Upper lobe of left lung (tissue), 6 donors: ENCODE data around the gene PSMD8. TPM values are rescaled to one million over a fixed set of nuclear protein-coding genes. Genes with fewer than 3 reads are reported as not detected.

Experiments used
- ATAC-seq, 2 donors: fragments of 200-7000 bp; cut with Tn5 transposase; one replicate each; pipeline ENCODE4 v1.9.1; 2022; ENCODE audit warnings: mild to moderate bottlenecking in 2 of 2, moderate library complexity in 2 of 2; ENCODE audit not compliant: low FRiP score in 2 of 2
- DNase-seq, 2 donors: peaks; one replicate each; pipeline ENCODE4 v3.0.0-alpha.2; 2019 to 2020
- H3K27ac ChIP-seq, 4 donors: fragments of 200-600 bp; sonication (generic); one replicate each; pipeline ENCODE4 v1.5.1; 2016 to 2019
- H3K27me3 ChIP-seq, 4 donors: fragments of 200-600 bp; sonication (generic); one replicate each; pipeline ENCODE4 v1.5.1; 2017 to 2019
- H3K36me3 ChIP-seq, 4 donors: fragments of 200-600 bp; sonication (generic); one replicate each; pipeline ENCODE4 v1.5.1; 2016 to 2019
- H3K4me1 ChIP-seq, 4 donors: fragments of 200-600 bp; sonication (generic); one replicate each; pipeline ENCODE4 v1.5.1; 2018 to 2019
- H3K4me3 ChIP-seq, 4 donors: fragments of 200-600 bp; sonication (generic); one replicate each; pipeline ENCODE4 v1.5.1; 2017 to 2019; ENCODE audit warnings: mild to moderate bottlenecking in 2 of 4, moderate library complexity in 1 of 4
- H3K9me3 ChIP-seq, 4 donors: fragments of 200-600 bp; sonication (generic); one replicate each; pipeline ENCODE4 v1.5.1; 2018 to 2019
- CTCF ChIP-seq, 6 experiments: fragments of 450-650 bp in 4 of 6; fragments of 200-600 bp in 2 of 6; sonication (generic) in 2 of 6; IDR thresholded peaks; one replicate each; pipeline ENCODE4 v1.5.1; 2016 to 2019; ENCODE audit warnings: antibody characterized with exemption in 6 of 6
- EP300 ChIP-seq, 4 donors: sonication (generic); formaldehyde crosslinking; IDR thresholded peaks; one replicate each; pipeline ENCODE4 v1.5.1; 2017; ENCODE audit warnings: antibody characterized with exemption in 4 of 4, control low read depth in 2 of 4
- POLR2A ChIP-seq, 4 donors: fragments of 450-650 bp; IDR thresholded peaks; one replicate each; pipeline ENCODE4 v1.5.1; 2016 to 2017; ENCODE audit warnings: antibody characterized with exemption in 4 of 4, mild to moderate bottlenecking in 2 of 4
- POLR2AphosphoS5 ChIP-seq, 2 donors: sonication (generic); formaldehyde crosslinking; IDR thresholded peaks; one replicate each; pipeline ENCODE4 v1.5.1; 2017; ENCODE audit warnings: antibody characterized with exemption in 2 of 2
- WGBS, 2 donors: methylation state at CpG; one replicate each; pipeline ENCODE4 v1.1.5; 2017 to 2018; 5-methylcytosine and 5-hydroxymethylcytosine counted together
- total RNA-seq, 6 donors: library from RNA; depleted of rRNA in 4 of 6; stranded (reverse); fragments of >200 nt in 4 of 6; gene quantifications; one replicate each; pipeline versions ENCODE4 v1.1.0 to v1.2.1, GENCODE V29; 2016 to 2021
- donor health status: DM: no; HTN: no; CAD: no; lungs with moderate emphysema.
- donor health status: DM: no; HTN: yes; CAD: no; lungs with severe emphysema.

PSMD8 gene
- total RNA-seq, 6 donors from 2014 or later, result 66.0 to 213 (median 121) TPM

- no peak for DNase-seq
- peak overlapping the region in 3 of 4 donors; percentile 74 to 88 (median 81) for H3K4me3 ChIP-seq
- TF ChIP-seq CTCF (IDR thresholded peaks at IDR 0.05), result no peak
- TF ChIP-seq POLR2A (IDR thresholded peaks at IDR 0.05), result no peak
- no peak for TF ChIP-seq EP300 (IDR thresholded peaks at IDR 0.05)
- no peak for TF ChIP-seq POLR2AphosphoS5 (IDR thresholded peaks at IDR 0.05)
- H3K36me3 ChIP-seq, result peaks cover 0 to 45% (median 33%) of the 10 kb centered on the region in 4 donors
- H3K27me3 ChIP-seq, result no peaks in the 10 kb centered on the region
- no peaks in the 10 kb centered on the region for H3K9me3 ChIP-seq
- H3K4me1 ChIP-seq, result peaks cover 21 to 32% (median 22%) of the 10 kb centered on the region in 4 donors
- 79 to 81% methylated on average over 5 of the region's 5 CpGs for WGBS, 2 donors
- ATAC-seq, result no peak
- peak overlapping the region in 2 of 4 donors; percentile 87 to 91 for H3K27ac ChIP-seq
These were observed 1.4 kb downstream of the PSMD8 start for GRCh38 chr19:38375748-38376147.

- Histone ChIP-seq H3K36me3 (peaks cover 5 to 53% (median 42%) of the 10 kb centered on the region in 4 donors), H3K27ac (no peak overlapping the region), H3K4me1 (peaks cover 21 to 32% (median 22%) of the 10 kb centered on the region in 4 donors), H3K9me3 (no peaks in the 10 kb centered on the region), H3K27me3 (no peaks in the 10 kb centered on the region), H3K4me3 (no peak overlapping the region)
- DNase-seq (no peak), ATAC-seq (no peak)
- 87 to 93% methylated on average over 3 of the region's 3 CpGs for WGBS, 2 donors
- no peak for TF ChIP-seq CTCF (IDR thresholded peaks at IDR 0.05)
- no peak for TF ChIP-seq POLR2A (IDR thresholded peaks at IDR 0.05)
- no peak for TF ChIP-seq POLR2AphosphoS5 (IDR thresholded peaks at IDR 0.05)
- TF ChIP-seq EP300 (IDR thresholded peaks at IDR 0.05), result no peak
These were observed 2.2 kb downstream of the PSMD8 start for GRCh38 chr19:38376576-38376975.

GRCh38 chr19:38377052-38377451 lies 2.7 kb downstream of the PSMD8 start:
- no peaks in the 10 kb centered on the region for H3K27me3 ChIP-seq

GRCh38 chr19:38378866-38379265 lies 4.5 kb downstream of the PSMD8 start:
- 88 to 97% methylated on average over 10 of the region's 10 CpGs for WGBS, 2 donors
- H3K36me3 ChIP-seq, result peaks cover 17 to 76% (median 65%) of the 10 kb centered on the region in 4 donors
- H3K27me3 ChIP-seq, result no peaks in the 10 kb centered on the region
- H3K9me3 ChIP-seq, result no peaks in the 10 kb centered on the region
- H3K4me1 ChIP-seq, result peaks cover 20 to 29% (median 21%) of the 10 kb centered on the region in 4 donors
- ATAC-seq (no peak), DNase-seq (no peak)
- no peak overlapping the region for H3K27ac ChIP-seq
- H3K4me3 ChIP-seq, result no peak overlapping the region
- no peak for TF ChIP-seq POLR2AphosphoS5 (IDR thresholded peaks at IDR 0.05)

More at GRCh38 chr19:38377052-38377451, 2.7 kb downstream of the PSMD8 start:
- no peak for TF ChIP-seq POLR2AphosphoS5 (IDR thresholded peaks at IDR 0.05)
- TF ChIP-seq POLR2A (IDR thresholded peaks at IDR 0.05), result no peak
- TF ChIP-seq CTCF (IDR thresholded peaks at IDR 0.05), result no peak
- no peak for TF ChIP-seq EP300 (IDR thresholded peaks at IDR 0.05)
- peaks cover 8 to 58% (median 46%) of the 10 kb centered on the region in 4 donors for H3K36me3 ChIP-seq
- ATAC-seq (no peak), DNase-seq (no peak)
- H3K4me1 ChIP-seq, result peaks cover 21 to 32% (median 22%) of the 10 kb centered on the region in 4 donors
- H3K4me3 ChIP-seq, result no peak overlapping the region
- H3K9me3 ChIP-seq, result no peaks in the 10 kb centered on the region
- H3K27ac ChIP-seq, result no peak overlapping the region
- WGBS, 2 donors, result 98% methylated on average over 4 of the region's 4 CpGs

GRCh38 chr19:38381138-38381537 lies 6.8 kb downstream of the PSMD8 start:
- H3K4me3 ChIP-seq, result no peak overlapping the region
- no peaks in the 10 kb centered on the region for H3K27me3 ChIP-seq
- TF ChIP-seq POLR2A (IDR thresholded peaks at IDR 0.05) (no peak), CTCF (IDR thresholded peaks at IDR 0.05) (no peak), EP300 (IDR thresholded peaks at IDR 0.05) (no peak), POLR2AphosphoS5 (IDR thresholded peaks at IDR 0.05) (no peak)
- WGBS, 2 donors, result 91 to 96% methylated on average over 9 of the region's 9 CpGs
- no peak for ATAC-seq
- H3K9me3 ChIP-seq, result no peaks in the 10 kb centered on the region
- peaks cover 10 to 22% (median 13%) of the 10 kb centered on the region in 4 donors for H3K4me1 ChIP-seq
- peaks cover 17 to 92% (median 73%) of the 10 kb centered on the region in 4 donors for H3K36me3 ChIP-seq
- DNase-seq, result no peak
- no peak overlapping the region for H3K27ac ChIP-seq
